ENCODE results near the gene ZNF133.
"Not testable (repeated sequence)": the region's sequence is repeated elsewhere in the genome, so short reads cannot be mapped to it uniquely, and the experiment has no call there.

Gene ZNF133

GRCh38 chr20:18287546-18287914, 797 bp upstream of the ZNF133 start:
- DNase-seq = peak; percentile 33 to 58

GRCh38 chr20:18288749-18289267, 481 bp downstream of the ZNF133 start:
- DNase-seq = peak in 1 of 2 experiments; percentile 34

GRCh38 chr20:18289306-18289705, 979 bp downstream of the ZNF133 start:
- no peak for DNase-seq

GRCh38 chr20:18299364-18299763, 11.0 kb downstream of the ZNF133 start:
- no peak for DNase-seq

GRCh38 chr20:18304618-18305017, 16.3 kb downstream of the ZNF133 start:
- DNase-seq = peak in 1 of 2 experiments; percentile 21

GRCh38 chr20:18307301-18307700, 19.0 kb downstream of the ZNF133 start:
- no peak for DNase-seq

- no peak for DNase-seq
Measured at GRCh38 chr20:18310051-18310450, 21.7 kb downstream of the ZNF133 start.

- DNase-seq = no peak
Measured at GRCh38 chr20:18310592-18310991, 22.3 kb downstream of the ZNF133 start.

GRCh38 chr20:18312723-18313122, 24.4 kb downstream of the ZNF133 start:
- DNase-seq = no peak

GRCh38 chr20:18313411-18313810, 25.1 kb downstream of the ZNF133 start:
- no peak for DNase-seq

GRCh38 chr20:18314786-18315406, 26.6 kb downstream of the ZNF133 start:
- no peak for DNase-seq

- no peak for DNase-seq
Measured at GRCh38 chr20:18316166-18316565, 27.8 kb downstream of the ZNF133 start.

- DNase-seq = no peak
Measured at GRCh38 chr20:18321316-18321715, 33.0 kb downstream of the ZNF133 start.

- no peak for DNase-seq
Measured at GRCh38 chr20:18321976-18322950, 33.9 kb downstream of the ZNF133 start.

- no peak for DNase-seq
Measured at GRCh38 chr20:18323705-18324104, 35.4 kb downstream of the ZNF133 start.

GRCh38 chr20:18324596-18325089, 36.3 kb downstream of the ZNF133 start:
- no peak for DNase-seq

- DNase-seq = no peak
Measured at GRCh38 chr20:18326990-18327389, 38.7 kb downstream of the ZNF133 start.

- no peak for DNase-seq
Measured at GRCh38 chr20:18331694-18332093, 43.4 kb downstream of the ZNF133 start.

GRCh38 chr20:18349749-18350148, 61.4 kb downstream of the ZNF133 start:
- DNase-seq = not testable (repeated sequence)

- DNase-seq = no peak
Measured at GRCh38 chr20:18359854-18360253, 71.5 kb downstream of the ZNF133 start.

GRCh38 chr20:18360635-18361034, 72.3 kb downstream of the ZNF133 start:
- DNase-seq = no peak

- peak in 1 of 2 experiments; percentile 13 for DNase-seq
Measured at GRCh38 chr20:18361678-18362077, 73.4 kb downstream of the ZNF133 start.

- no peak for DNase-seq
Measured at GRCh38 chr20:18362916-18363315, 74.6 kb downstream of the ZNF133 start.

- DNase-seq = no peak
Measured at GRCh38 chr20:18363708-18364107, 75.4 kb downstream of the ZNF133 start.
